A172 (cell line): ENCODE data around the gene TRPM4. TPM values are rescaled to one million over a fixed set of nuclear protein-coding genes. Genes with fewer than 3 reads are reported as not detected.
A peak's percentile ranks its signal among the peaks of the same experiment; 100 is the strongest.
"Not testable (repeated sequence)": the region's sequence is repeated elsewhere in the genome, so short reads cannot be mapped to it uniquely, and the experiment has no call there.

Experiments
- DNase-seq: peaks from one replicate; pipeline ENCODE4 v3.0.0-alpha.2; 2015; ENCODE audit warnings: low spot score
- total RNA-seq: library from RNA; depleted of rRNA; stranded (reverse); fragments of >200 nt; shearing (Covaris generic); gene quantifications from 2 replicates; pipeline ENCODE4 v1.2.3, GENCODE V29; 2014; rRNA removed

TRPM4 gene
- 3.6 and 7.6 TPM in 2 replicates for total RNA-seq

DNA sequence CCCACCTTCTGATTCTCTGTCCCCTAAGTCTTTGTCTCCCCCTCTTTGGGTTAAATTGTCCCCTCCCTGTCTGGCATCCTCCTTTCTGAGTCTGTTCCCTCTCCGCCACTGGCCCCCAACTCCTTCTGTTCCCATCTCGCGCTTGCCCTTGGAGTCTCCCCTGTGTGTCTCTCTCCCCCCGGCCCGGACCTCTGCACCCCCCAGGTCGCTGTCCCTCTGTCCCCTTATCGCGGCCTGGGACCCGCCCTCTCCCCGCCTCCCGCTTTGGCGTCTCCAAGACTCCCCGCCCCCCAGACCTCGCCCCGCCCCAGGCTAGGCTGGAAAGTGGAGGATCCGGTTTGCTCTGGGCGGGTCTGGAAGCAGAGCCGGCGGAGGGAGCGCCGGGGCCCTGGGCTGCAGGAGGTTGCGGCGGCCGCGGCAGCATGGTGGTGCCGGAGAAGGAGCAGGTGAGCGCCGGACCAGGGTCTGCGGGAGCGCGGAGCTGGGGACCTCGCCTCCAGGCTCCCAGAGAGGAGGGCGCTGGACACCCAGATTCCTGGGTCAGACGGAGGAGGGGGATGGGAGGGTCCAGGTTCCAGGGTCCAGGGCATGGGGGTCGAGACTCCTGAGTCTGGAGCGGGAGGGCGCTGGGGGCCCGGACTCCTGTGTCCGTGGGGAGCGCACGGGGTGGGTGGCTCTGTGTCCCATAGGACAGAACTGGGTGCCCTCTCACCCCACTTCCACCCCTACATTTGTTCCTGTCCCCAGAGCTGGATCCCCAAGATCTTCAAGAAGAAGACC is at the start of gene TRPM4:
Gene TRPM4, plus strand, starts transcription at position 348 of the 780 bp plus-strand sequence. Its CDS starts 75 bp downstream, at position 423.
- no peak for DNase-seq

GRCh38 chr19:49109051-49109450 is 48.5 kb upstream of the TRPM4 start:
- no peak for DNase-seq

DNA sequence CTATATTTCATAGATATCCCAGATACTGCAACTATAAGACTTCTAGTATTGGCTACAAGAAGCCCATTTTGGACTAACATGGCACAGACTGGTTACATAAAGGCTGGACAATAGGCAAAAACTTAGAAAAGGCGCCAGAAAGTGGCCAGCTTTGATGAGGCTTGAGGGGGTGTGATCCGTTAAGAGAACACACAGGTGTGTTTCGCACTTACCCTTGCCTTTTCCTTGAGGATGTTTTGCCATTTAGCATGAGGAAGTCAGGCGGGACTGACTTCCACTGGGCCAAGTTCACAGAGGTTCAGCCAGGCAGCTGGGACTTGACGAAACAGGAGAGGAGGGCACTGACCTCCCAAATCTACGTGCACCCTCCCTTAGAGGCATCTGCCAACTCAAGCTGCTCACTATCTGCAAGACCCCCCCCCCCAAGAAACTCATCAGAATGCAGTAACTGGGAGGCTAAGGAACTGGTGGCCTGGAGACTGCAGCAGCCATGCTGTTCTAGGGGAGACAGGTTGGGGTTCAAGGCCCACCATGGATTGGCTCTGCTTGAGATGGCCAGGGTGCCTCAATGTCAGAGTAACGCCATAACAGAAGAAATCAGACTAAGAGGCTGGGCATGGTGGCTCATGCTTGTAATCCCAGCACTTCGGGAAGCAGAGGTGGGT is 47.9 kb upstream of the TRPM4 start:
- DNase-seq = no peak

DNA sequence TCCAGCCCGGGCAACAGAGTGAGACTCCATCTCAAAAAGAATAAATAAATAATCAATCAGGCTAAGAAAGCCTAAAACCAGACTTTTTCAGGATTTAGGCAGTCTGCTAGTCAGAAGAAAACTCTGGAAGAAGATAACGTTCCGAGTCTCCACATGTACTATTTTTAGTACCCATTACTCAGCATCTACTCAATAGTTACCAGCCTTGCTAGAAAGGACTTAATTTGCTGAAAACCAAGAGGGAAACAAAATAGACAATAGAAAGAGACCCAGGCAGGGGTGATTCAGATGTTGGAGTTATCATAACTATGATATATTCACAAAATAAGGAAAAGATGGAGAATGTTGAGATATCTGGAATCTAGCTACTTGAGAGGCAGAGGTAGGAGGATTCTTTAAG is 47.0 kb upstream of the TRPM4 start:
- no peak for DNase-seq

GRCh38 chr19:49111218-49111998 is 46.2 kb upstream of the TRPM4 start:
- DNase-seq = no peak

GRCh38 chr19:49113762-49114629 is 43.6 kb upstream of the TRPM4 start, which contains the start of gene LIN7B:
Gene LIN7B, plus strand, starts transcription at chr19:49114370. Its CDS starts 35 bp downstream, at chr19:49114405.
- DNase-seq = peak; percentile 29

DNA sequence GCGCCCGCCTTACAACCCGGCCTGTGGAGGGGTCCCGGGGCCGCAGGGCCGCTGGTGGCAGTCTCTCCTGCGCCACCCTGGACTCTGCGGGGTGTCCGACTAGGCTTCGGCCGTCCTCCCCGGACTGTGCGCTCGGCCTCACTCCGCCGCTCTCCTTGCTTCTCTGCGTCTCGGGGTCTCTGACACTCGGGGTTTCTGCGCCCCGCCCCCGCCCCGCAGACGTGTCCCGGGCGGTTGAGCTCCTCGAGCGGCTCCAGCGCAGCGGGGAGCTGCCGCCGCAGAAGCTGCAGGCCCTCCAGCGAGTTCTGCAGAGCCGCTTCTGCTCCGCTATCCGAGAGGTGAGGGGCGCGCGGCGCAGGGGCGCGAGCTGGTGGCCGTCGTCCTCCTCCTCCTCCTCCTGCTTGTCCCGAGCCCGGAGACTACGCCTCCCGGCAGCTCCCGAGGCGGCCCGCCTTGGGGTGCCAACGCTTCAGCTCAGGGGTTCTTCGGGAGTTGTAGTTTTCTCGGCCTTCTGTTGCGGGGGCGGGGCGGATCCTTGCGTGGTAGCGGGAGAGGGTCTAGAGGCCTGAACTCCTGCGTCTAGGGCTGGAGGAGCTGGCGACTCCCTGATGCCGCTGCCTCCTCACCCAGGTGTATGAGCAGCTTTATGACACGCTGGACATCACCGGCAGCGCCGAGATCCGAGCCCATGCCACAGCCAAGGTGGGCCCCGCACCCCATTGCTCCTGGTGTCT is 42.8 kb upstream of the TRPM4 start:
- no peak for DNase-seq

- DNase-seq = no peak
Measured at GRCh38 chr19:49116544-49116943, 41.0 kb upstream of the TRPM4 start.

GRCh38 chr19:49117677-49118564 is 39.7 kb upstream of the TRPM4 start:
- DNase-seq = no peak

- DNase-seq = peak; percentile 71
Measured at GRCh38 chr19:49118565-49119410, 38.8 kb upstream of the TRPM4 start, which contains the start of gene C19orf73. Gene C19orf73, minus strand, starts transcription at chr19:49119143. Its CDS starts 121 bp downstream, at chr19:49119022.

DNA sequence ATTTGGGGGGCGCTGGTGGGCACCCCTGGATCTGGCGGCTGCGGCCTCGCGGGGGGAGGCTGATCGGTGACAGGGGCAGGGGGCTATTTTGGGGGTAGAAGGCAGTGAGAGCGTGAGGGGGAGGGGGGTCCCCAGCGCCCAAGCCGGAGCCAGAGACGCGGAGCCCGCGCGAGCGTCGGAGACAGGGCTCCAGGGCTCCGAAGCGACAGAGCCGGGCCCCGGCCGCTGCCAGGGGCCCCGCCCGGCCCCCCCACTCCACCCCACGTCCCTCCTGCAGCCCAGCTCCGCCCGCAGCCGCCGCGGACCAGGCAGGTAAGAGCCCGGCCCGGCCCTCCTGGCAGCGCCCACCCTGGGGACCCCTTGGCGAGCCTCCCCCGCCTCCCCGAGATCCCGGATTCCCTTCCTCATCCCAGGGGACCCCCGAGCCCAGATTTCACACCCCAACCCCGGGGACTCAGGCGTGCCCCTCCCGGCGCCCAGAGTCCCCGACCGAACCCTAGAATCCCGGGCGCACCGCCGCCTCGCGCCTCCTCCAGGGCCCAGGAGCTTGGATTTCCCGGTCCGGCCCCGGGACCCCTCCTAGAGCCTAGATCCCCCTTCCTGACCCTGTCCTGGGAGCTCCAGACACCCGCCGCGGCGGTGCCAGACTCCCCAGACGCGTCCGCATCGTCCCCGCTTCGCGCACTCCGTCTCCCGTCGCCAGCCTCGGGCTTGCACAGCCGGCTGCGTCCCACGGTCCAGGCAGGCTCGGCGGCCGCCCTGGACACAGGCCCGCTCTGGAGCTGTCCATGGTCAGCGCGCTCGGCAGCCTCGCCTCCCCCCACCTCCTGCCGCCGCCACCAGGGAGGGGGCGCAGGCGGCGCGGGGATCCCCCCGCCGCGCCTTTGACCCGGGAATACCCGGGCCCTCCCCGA is 37.9 kb upstream of the TRPM4 start, which contains the start of gene PPFIA3:
Gene PPFIA3, plus strand, starts transcription at position 134 of the 914 bp plus-strand sequence. CDS start 8,330 bp downstream, outside the sequence.
- DNase-seq = no peak

DNA sequence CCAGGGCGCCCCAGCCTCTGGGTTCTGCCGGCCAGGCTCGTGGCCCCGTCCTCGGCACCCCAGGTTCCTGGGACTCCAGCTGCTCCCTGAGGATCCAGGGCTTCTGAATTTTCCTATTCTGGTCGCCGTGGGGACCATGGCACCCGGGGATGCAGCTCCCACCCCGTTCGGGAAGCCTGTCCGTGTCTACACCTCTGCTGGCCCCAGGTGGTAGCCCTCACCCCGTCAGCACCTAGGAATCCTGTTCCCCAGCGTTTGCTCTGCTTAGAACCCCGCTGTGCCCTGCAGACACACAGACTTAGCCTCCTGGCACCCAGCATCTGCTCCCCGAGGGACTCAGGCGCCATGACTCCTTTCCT is 37.3 kb upstream of the TRPM4 start:
- no peak for DNase-seq

GRCh38 chr19:49120868-49121267 is 36.7 kb upstream of the TRPM4 start:
- no peak for DNase-seq

- DNase-seq = not testable (repeated sequence)
Measured at GRCh38 chr19:49121841-49122240, 35.8 kb upstream of the TRPM4 start.

DNA sequence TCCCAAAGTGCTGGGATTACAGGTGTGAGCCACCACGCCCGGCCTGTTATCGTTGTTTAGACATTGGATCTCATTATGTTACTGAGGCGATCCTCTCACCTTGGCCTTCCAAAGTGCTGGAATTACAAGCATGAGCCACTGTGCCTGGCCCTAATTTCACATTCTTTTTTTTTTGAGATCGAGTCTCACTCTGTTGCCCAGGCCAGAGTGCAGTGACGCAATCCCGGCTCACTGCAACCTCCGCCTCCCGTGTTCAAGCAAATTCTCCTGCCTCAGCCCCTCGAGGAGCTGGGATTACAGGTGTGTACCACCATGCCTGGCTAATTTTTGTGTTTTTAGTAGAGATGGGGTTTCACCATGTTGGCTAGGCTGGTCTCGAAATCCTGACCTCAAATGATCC is 34.3 kb upstream of the TRPM4 start:
- DNase-seq = not testable (repeated sequence)

GRCh38 chr19:49125025-49125731 is 32.4 kb upstream of the TRPM4 start:
- no peak for DNase-seq

DNA sequence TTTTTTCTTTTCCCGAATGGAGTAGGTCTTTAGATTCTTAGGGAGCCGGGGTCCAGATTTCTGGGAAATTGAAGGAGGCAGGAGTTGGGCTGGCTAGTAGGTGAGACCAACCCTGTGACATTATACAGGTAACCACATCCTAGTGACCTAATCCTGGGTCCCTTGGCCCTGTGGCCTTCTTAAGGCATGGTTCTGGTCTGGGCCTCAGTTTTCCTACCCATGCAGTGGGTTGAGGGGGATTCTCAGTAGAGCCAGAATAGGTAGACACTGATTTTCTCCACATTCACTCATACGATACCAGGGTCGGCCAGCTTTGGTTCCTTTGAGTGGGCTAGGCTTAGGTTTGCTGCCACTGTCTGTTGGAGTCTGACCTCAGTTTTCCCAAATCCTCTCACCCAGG is 31.0 kb upstream of the TRPM4 start:
- no peak for DNase-seq
